Measurements from ENCODE around the gene ARHGEF33. TPM values are rescaled to one million over a fixed set of nuclear protein-coding genes. Genes with fewer than 3 reads are reported as not detected.
A peak's percentile ranks its signal among the peaks of the same experiment; 100 is the strongest.
"Not testable (repeated sequence)": the region's sequence is repeated elsewhere in the genome, so short reads cannot be mapped to it uniquely, and the experiment has no call there.

ARHGEF33 gene
- total RNA-seq, 1 donor: 0.72 TPM

GRCh38 chr2:38932586-38932985, 42.9 kb downstream of the ARHGEF33 start:
- H3K9me3 ChIP-seq (ENCODE audit: low read depth, low read length): no peaks in the 10 kb centered on the region
- peaks cover 10% of the 10 kb centered on the region for H3K4me1 ChIP-seq (ENCODE audit: insufficient read depth, low read length)
- no peak for DNase-seq (ENCODE audit: insufficient read length, low spot score, missing footprints)
- H3K4me3 ChIP-seq (ENCODE audit: insufficient read depth, low read length): no peak overlapping the region
- no peak overlapping the region for H2AFZ ChIP-seq (ENCODE audit: low read length)
- H3K27ac ChIP-seq (ENCODE audit: low read depth, low read length): no peak overlapping the region
- H3K27me3 ChIP-seq (ENCODE audit: insufficient read depth, low read length): no peaks in the 10 kb centered on the region
- H3K79me2 ChIP-seq (ENCODE audit: insufficient read depth, low read length): no peaks in the 10 kb centered on the region
- no peak overlapping the region for H3K4me2 ChIP-seq (ENCODE audit: insufficient read depth, low read length)
- TF ChIP-seq, protein P1, sequence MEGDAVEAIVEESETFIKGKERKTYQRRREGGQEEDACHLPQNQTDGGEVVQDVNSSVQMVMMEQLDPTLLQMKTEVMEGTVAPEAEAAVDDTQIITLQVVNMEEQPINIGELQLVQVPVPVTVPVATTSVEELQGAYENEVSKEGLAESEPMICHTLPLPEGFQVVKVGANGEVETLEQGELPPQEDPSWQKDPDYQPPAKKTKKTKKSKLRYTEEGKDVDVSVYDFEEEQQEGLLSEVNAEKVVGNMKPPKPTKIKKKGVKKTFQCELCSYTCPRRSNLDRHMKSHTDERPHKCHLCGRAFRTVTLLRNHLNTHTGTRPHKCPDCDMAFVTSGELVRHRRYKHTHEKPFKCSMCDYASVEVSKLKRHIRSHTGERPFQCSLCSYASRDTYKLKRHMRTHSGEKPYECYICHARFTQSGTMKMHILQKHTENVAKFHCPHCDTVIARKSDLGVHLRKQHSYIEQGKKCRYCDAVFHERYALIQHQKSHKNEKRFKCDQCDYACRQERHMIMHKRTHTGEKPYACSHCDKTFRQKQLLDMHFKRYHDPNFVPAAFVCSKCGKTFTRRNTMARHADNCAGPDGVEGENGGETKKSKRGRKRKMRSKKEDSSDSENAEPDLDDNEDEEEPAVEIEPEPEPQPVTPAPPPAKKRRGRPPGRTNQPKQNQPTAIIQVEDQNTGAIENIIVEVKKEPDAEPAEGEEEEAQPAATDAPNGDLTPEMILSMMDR (IDR thresholded peaks at IDR 0.05; ENCODE audit: extremely low read depth, low read depth, low read length): no peak
- no peaks in the 10 kb centered on the region for H4K20me1 ChIP-seq (ENCODE audit: insufficient read depth, low read length)
- H3K36me3 ChIP-seq (ENCODE audit: insufficient read depth, low read length): no peaks in the 10 kb centered on the region

- no peak overlapping the region for H3K4me2 ChIP-seq (ENCODE audit: insufficient read depth, low read length)
- TF ChIP-seq, protein P1 (IDR thresholded peaks at IDR 0.05; ENCODE audit: extremely low read depth, low read depth, low read length): no peak
- H4K20me1 ChIP-seq (ENCODE audit: insufficient read depth, low read length): no peaks in the 10 kb centered on the region
- no peaks in the 10 kb centered on the region for H3K36me3 ChIP-seq (ENCODE audit: insufficient read depth, low read length)
- no peak overlapping the region for H2AFZ ChIP-seq (ENCODE audit: low read length)
- H3K79me2 ChIP-seq (ENCODE audit: insufficient read depth, low read length): no peaks in the 10 kb centered on the region
- no peak for DNase-seq (ENCODE audit: insufficient read length, low spot score, missing footprints)
- peaks cover 10% of the 10 kb centered on the region for H3K4me1 ChIP-seq (ENCODE audit: insufficient read depth, low read length)
- H3K4me3 ChIP-seq (ENCODE audit: insufficient read depth, low read length): no peak overlapping the region
- H3K27ac ChIP-seq (ENCODE audit: low read depth, low read length): no peak overlapping the region
- no peaks in the 10 kb centered on the region for H3K27me3 ChIP-seq (ENCODE audit: insufficient read depth, low read length)
- no peaks in the 10 kb centered on the region for H3K9me3 ChIP-seq (ENCODE audit: low read depth, low read length)
Observed at GRCh38 chr2:38933653-38934052, 44.0 kb downstream of the ARHGEF33 start.

GRCh38 chr2:38934742-38935141, 45.1 kb downstream of the ARHGEF33 start:
- Histone ChIP-seq H4K20me1 (ENCODE audit: insufficient read depth, low read length) (no peaks in the 10 kb centered on the region), H3K36me3 (ENCODE audit: insufficient read depth, low read length) (no peaks in the 10 kb centered on the region), H3K79me2 (ENCODE audit: insufficient read depth, low read length) (no peaks in the 10 kb centered on the region), H3K27me3 (ENCODE audit: insufficient read depth, low read length) (no peaks in the 10 kb centered on the region), H3K4me1 (ENCODE audit: insufficient read depth, low read length) (peaks cover 10% of the 10 kb centered on the region), H3K4me2 (ENCODE audit: insufficient read depth, low read length) (no peak overlapping the region), H3K27ac (ENCODE audit: low read depth, low read length) (no peak overlapping the region), H2AFZ (ENCODE audit: low read length) (no peak overlapping the region), H3K9me3 (ENCODE audit: low read depth, low read length) (no peaks in the 10 kb centered on the region), H3K4me3 (ENCODE audit: insufficient read depth, low read length) (no peak overlapping the region)
- TF ChIP-seq, protein P1 (IDR thresholded peaks at IDR 0.05; ENCODE audit: extremely low read depth, low read depth, low read length): no peak
- DNase-seq (ENCODE audit: insufficient read length, low spot score, missing footprints): no peak

DNA sequence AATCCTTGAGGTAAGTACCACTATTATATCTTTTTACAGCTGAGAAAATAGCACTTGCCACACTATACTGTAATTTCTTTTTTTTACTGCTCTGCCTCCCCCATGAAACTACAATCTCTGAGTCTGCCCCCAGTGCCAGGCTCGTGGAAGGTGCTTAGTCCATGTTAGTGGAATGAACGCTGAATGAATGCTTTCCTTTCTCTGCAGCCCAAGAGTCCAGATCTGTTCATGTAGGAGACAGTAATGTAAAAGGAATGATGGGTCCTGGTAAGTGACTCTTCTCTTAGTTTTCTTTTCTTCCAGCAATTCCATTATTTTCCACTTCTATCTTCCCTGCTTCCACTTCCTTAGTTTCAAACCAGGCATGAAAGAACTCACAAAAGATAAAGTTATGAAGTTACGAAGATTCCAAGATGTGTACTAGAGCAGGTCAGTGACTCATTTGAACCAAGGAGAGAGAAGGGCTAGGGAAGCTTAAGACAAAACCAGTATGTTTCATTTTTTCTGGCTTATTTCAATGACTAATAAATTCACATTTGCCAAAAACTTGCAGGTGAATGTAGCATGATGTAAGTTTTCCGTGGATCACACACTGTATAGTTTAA, 46.0 kb downstream of the ARHGEF33 start:
- H3K4me3 ChIP-seq (ENCODE audit: insufficient read depth, low read length): no peak overlapping the region
- TF ChIP-seq, protein P1 (IDR thresholded peaks at IDR 0.05; ENCODE audit: extremely low read depth, low read depth, low read length): no peak
- peak; percentile 76 for DNase-seq (ENCODE audit: insufficient read length, low spot score, missing footprints)

GRCh38 chr2:38936516-38936915, 46.8 kb downstream of the ARHGEF33 start:
- not testable (repeated sequence) for DNase-seq (ENCODE audit: insufficient read length, low spot score, missing footprints); H3K27me3 ChIP-seq (ENCODE audit: insufficient read depth, low read length); H3K4me1 ChIP-seq (ENCODE audit: insufficient read depth, low read length); H3K4me3 ChIP-seq (ENCODE audit: insufficient read depth, low read length); H3K9me3 ChIP-seq (ENCODE audit: low read depth, low read length); H4K20me1 ChIP-seq (ENCODE audit: insufficient read depth, low read length); H3K79me2 ChIP-seq (ENCODE audit: insufficient read depth, low read length); H3K36me3 ChIP-seq (ENCODE audit: insufficient read depth, low read length); H3K4me2 ChIP-seq (ENCODE audit: insufficient read depth, low read length); H2AFZ ChIP-seq (ENCODE audit: low read length); H3K27ac ChIP-seq (ENCODE audit: low read depth, low read length)

More for the DNA sequence above, 46.0 kb downstream of the ARHGEF33 start:
- no peaks in the 10 kb centered on the region for H3K79me2 ChIP-seq (ENCODE audit: insufficient read depth, low read length)
- H3K9me3 ChIP-seq (ENCODE audit: low read depth, low read length): no peaks in the 10 kb centered on the region
- no peaks in the 10 kb centered on the region for H3K27me3 ChIP-seq (ENCODE audit: insufficient read depth, low read length)
- H3K27ac ChIP-seq (ENCODE audit: low read depth, low read length): no peak overlapping the region
- no peaks in the 10 kb centered on the region for H4K20me1 ChIP-seq (ENCODE audit: insufficient read depth, low read length)
- H2AFZ ChIP-seq (ENCODE audit: low read length): no peak overlapping the region
- no peaks in the 10 kb centered on the region for H3K36me3 ChIP-seq (ENCODE audit: insufficient read depth, low read length)
- peaks cover 10% of the 10 kb centered on the region for H3K4me1 ChIP-seq (ENCODE audit: insufficient read depth, low read length)
- peak overlapping the region; percentile 69 for H3K4me2 ChIP-seq (ENCODE audit: insufficient read depth, low read length)

Data from osteoblast (primary cell).